Measurements from ENCODE around the gene DUOXA1. TPM values are rescaled to one million over a fixed set of nuclear protein-coding genes. Genes with fewer than 3 reads are reported as not detected.
"Not testable (repeated sequence)": the region's sequence is repeated elsewhere in the genome, so short reads cannot be mapped to it uniquely, and the experiment has no call there.

Gene DUOXA1
- total RNA-seq, 2 donors from 2014 or later, result 0.58 TPM; not detected in 1

DNA sequence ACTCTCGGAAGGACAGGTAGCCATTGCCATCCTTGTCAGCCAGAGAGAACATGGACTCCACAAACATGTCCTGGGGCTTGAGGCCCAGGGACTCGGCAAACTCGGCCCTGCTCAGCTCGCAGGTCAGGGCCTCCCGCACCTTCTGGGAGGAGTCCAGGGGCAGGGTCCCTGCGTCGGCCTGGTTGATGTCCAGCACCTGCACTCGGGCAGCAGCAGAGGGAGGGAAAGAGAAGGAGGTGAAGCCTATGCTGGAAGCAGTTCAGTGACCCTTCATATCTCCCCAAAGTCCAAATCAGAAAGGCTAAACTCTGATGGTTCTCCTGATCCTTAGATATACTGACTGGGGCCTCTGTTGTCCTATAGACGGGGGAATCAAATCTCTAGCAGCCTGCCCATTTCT, 25.5 kb downstream of the DUOXA1 start:
- not testable (repeated sequence) for H3K27ac Mint-ChIP-seq; ATAC-seq (replicated peaks); H3K4me3 Mint-ChIP-seq; H3K4me1 Mint-ChIP-seq; H3K36me3 Mint-ChIP-seq (ENCODE audit: low read depth); H3K9me3 Mint-ChIP-seq
- peaks cover 20% of the 10 kb centered on the region for H3K27me3 Mint-ChIP-seq

DNA sequence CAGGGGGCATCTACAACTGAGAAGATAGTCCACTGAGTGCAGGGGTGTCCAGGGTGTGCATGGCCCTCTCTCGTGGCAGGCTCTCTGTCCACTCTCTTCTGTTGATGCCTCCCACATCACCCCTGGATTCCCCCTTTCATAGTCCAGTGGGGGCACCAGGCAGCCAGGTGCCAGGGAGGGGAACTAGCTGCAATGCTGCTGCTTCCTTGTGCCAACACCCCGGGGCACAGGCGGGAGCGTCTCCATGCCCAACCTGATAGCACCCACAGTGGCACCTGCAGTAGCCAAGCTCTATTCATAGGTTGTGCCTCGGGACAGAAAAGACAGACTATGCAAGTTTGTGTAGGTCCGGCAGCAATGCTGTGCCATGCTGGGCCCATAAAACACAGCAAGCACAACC, 27.5 kb downstream of the DUOXA1 start:
- Mint-ChIP-seq H3K9me3 (no peaks in the 10 kb centered on the region), H3K27ac (no peak overlapping the region), H3K4me1 (no peaks in the 10 kb centered on the region), H3K4me3 (no peak overlapping the region), H3K27me3 (peaks cover 14% of the 10 kb centered on the region), H3K36me3 (ENCODE audit: low read depth) (no peaks in the 10 kb centered on the region)
- ATAC-seq (replicated peaks), result no peak

DNA sequence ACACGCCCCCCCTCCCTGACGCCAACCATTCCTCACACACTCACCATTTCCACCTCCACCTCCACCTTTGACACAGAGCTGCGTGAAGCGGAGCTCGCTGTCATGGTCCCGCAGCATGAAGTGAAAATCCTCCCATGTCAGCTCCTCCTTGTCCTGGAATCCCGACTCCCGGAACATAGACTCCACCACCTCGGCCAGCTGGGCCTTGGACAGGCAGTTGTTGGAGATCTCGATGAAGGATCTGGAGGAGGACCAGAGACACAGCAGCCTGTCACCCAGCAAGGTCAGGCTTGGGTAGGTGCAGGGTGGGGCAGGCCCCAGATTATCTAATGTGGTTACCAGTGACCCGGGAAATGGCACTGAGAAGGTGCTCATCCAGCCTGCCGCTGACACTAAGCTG, 27.9 kb downstream of the DUOXA1 start:
- no peak for ATAC-seq (replicated peaks)
- no peaks in the 10 kb centered on the region for H3K36me3 Mint-ChIP-seq (ENCODE audit: low read depth)
- H3K9me3 Mint-ChIP-seq, result no peaks in the 10 kb centered on the region
- H3K27me3 Mint-ChIP-seq, result peaks cover 11% of the 10 kb centered on the region
- no peak overlapping the region for H3K4me3 Mint-ChIP-seq
- no peaks in the 10 kb centered on the region for H3K4me1 Mint-ChIP-seq
- no peak overlapping the region for H3K27ac Mint-ChIP-seq

- ATAC-seq (replicated peaks), result no peak
- peaks cover 8% of the 10 kb centered on the region for H3K27me3 Mint-ChIP-seq
- no peaks in the 10 kb centered on the region for H3K36me3 Mint-ChIP-seq (ENCODE audit: low read depth)
- no peak overlapping the region for H3K27ac Mint-ChIP-seq
- no peak overlapping the region for H3K4me3 Mint-ChIP-seq
- H3K9me3 Mint-ChIP-seq, result no peaks in the 10 kb centered on the region
- no peaks in the 10 kb centered on the region for H3K4me1 Mint-ChIP-seq
These were observed 28.6 kb downstream of the DUOXA1 start for GRCh38 chr15:45100884-45101625.

- no peak for ATAC-seq (replicated peaks)
- H3K4me3 Mint-ChIP-seq, result no peak overlapping the region
- no peaks in the 10 kb centered on the region for H3K4me1 Mint-ChIP-seq
- H3K27ac Mint-ChIP-seq, result no peak overlapping the region
- H3K9me3 Mint-ChIP-seq, result no peaks in the 10 kb centered on the region
- peaks cover 8% of the 10 kb centered on the region for H3K27me3 Mint-ChIP-seq
- no peaks in the 10 kb centered on the region for H3K36me3 Mint-ChIP-seq (ENCODE audit: low read depth)
These were observed 30.0 kb downstream of the DUOXA1 start for GRCh38 chr15:45099549-45100165.

GRCh38 chr15:45097466-45097865, 32.2 kb downstream of the DUOXA1 start:
- Mint-ChIP-seq H3K4me3 (no peak overlapping the region), H3K9me3 (no peaks in the 10 kb centered on the region), H3K27ac (no peak overlapping the region), H3K36me3 (ENCODE audit: low read depth) (no peaks in the 10 kb centered on the region), H3K27me3 (no peaks in the 10 kb centered on the region), H3K4me1 (no peaks in the 10 kb centered on the region)
- ATAC-seq (replicated peaks), result no peak

GRCh38 chr15:45095661-45096060, 34.0 kb downstream of the DUOXA1 start:
- H3K36me3 Mint-ChIP-seq (ENCODE audit: low read depth), result no peaks in the 10 kb centered on the region
- no peaks in the 10 kb centered on the region for H3K9me3 Mint-ChIP-seq

GRCh38 chr15:45094358-45094730, 35.3 kb downstream of the DUOXA1 start:
- H3K27me3 Mint-ChIP-seq, result peaks cover 20% of the 10 kb centered on the region
- no peak for ATAC-seq (replicated peaks)
- no peaks in the 10 kb centered on the region for H3K4me1 Mint-ChIP-seq

More at GRCh38 chr15:45095661-45096060, 34.0 kb downstream of the DUOXA1 start:
- Mint-ChIP-seq H3K27ac (no peak overlapping the region), H3K4me3 (no peak overlapping the region), H3K4me1 (no peaks in the 10 kb centered on the region), H3K27me3 (peaks cover 11% of the 10 kb centered on the region)
- no peak for ATAC-seq (replicated peaks)

DNA sequence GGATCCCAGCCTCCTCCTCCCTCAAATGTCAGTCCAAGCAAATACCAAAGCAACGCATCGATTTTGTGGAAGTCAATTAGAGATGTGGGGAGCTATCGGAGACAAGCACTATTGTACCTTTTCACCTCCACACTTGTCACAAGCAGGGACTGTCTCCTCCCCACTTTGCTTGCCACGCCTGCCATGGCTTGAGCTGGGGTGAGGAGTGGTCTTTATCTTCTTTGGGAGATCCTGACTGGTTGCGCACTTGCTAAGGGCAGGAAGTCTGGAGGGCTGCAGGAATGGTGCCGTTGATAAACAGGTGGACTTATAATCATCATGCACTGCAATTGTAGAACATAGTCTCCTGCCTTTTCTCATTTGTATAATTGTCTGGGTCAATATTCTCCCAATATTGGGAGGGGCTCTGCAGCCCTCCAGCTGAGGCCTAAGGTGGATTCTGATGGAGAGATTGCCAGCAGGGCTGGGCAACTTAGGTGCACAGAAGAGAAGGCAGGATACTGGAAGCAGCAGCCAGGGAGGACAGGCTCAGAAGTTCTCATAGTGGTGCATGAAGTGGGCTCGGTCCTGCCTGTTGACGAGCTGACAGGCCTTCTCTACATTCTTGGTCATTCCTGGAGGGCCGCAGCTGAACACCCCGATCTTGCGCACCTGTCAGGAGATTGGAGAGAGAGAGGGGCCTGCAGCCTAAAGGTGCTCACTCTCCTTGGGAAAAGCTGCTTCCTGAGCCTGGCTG, 35.9 kb downstream of the DUOXA1 start:
- H3K4me1 Mint-ChIP-seq, result no peaks in the 10 kb centered on the region
- no peak overlapping the region for H3K4me3 Mint-ChIP-seq
- no peaks in the 10 kb centered on the region for H3K9me3 Mint-ChIP-seq
- no peak overlapping the region for H3K27ac Mint-ChIP-seq
- H3K36me3 Mint-ChIP-seq (ENCODE audit: low read depth), result no peaks in the 10 kb centered on the region
- H3K27me3 Mint-ChIP-seq, result peaks cover 22% of the 10 kb centered on the region
- no peak for ATAC-seq (replicated peaks)

More at GRCh38 chr15:45094358-45094730, 35.3 kb downstream of the DUOXA1 start:
- no peaks in the 10 kb centered on the region for H3K9me3 Mint-ChIP-seq
- no peak overlapping the region for H3K27ac Mint-ChIP-seq
- no peaks in the 10 kb centered on the region for H3K36me3 Mint-ChIP-seq (ENCODE audit: low read depth)
- no peak overlapping the region for H3K4me3 Mint-ChIP-seq

DNA sequence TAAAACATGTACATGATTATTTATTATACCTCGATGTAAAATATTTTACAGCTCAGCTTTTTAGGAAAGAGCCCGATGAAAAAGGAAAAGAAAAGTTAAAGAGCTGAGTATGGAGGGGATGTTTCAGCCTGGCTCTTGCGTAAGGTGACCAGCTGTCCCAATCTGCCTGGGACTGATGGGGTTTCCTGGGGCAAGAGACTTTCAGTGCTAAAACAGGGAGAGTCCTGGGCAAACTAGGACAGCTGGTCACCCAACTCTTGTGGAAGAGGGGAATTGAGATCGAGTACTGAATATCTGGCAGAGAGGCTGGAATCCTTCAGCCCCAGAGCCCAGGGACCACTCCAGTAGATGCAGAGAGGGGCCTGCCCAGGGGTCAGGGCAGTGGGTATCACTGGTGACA, 36.7 kb downstream of the DUOXA1 start:
- no peak for ATAC-seq (replicated peaks)
- H3K27me3 Mint-ChIP-seq, result peaks cover 23% of the 10 kb centered on the region
- H3K36me3 Mint-ChIP-seq (ENCODE audit: low read depth), result no peaks in the 10 kb centered on the region
- no peak overlapping the region for H3K4me3 Mint-ChIP-seq
- no peak overlapping the region for H3K27ac Mint-ChIP-seq
- no peaks in the 10 kb centered on the region for H3K9me3 Mint-ChIP-seq
- no peaks in the 10 kb centered on the region for H3K4me1 Mint-ChIP-seq

GRCh38 chr15:45091576-45091975, 38.1 kb downstream of the DUOXA1 start:
- no peaks in the 10 kb centered on the region for H3K36me3 Mint-ChIP-seq (ENCODE audit: low read depth)
- no peak overlapping the region for H3K27ac Mint-ChIP-seq
- peaks cover 28% of the 10 kb centered on the region for H3K27me3 Mint-ChIP-seq
- no peaks in the 10 kb centered on the region for H3K4me1 Mint-ChIP-seq
- H3K4me3 Mint-ChIP-seq, result no peak overlapping the region
- ATAC-seq (replicated peaks), result no peak
- H3K9me3 Mint-ChIP-seq, result no peaks in the 10 kb centered on the region

DNA sequence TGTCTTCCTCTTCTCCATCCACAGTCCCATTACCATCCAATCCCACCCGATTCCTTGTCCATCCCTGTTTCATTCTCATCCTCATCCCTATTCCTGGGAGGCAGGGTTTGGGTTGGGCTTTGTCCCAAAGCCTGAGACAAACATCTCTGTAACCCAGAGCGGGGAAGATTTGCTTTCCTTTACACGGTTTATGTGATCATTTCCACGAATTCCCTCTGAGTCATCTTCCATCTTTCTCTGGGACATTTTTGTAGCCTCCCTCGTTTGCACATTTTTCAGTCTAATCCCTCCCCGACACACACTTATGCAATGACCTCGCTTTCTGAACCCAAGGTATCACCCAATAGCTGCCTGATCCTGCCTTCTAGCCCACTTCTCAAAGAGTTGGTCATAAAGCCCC, 38.5 kb downstream of the DUOXA1 start:
- Mint-ChIP-seq H3K36me3 (ENCODE audit: low read depth) (no peaks in the 10 kb centered on the region), H3K27ac (no peak overlapping the region), H3K9me3 (no peaks in the 10 kb centered on the region), H3K4me3 (no peak overlapping the region), H3K27me3 (peaks cover 28% of the 10 kb centered on the region), H3K4me1 (no peaks in the 10 kb centered on the region)
- no peak for ATAC-seq (replicated peaks)

DNA sequence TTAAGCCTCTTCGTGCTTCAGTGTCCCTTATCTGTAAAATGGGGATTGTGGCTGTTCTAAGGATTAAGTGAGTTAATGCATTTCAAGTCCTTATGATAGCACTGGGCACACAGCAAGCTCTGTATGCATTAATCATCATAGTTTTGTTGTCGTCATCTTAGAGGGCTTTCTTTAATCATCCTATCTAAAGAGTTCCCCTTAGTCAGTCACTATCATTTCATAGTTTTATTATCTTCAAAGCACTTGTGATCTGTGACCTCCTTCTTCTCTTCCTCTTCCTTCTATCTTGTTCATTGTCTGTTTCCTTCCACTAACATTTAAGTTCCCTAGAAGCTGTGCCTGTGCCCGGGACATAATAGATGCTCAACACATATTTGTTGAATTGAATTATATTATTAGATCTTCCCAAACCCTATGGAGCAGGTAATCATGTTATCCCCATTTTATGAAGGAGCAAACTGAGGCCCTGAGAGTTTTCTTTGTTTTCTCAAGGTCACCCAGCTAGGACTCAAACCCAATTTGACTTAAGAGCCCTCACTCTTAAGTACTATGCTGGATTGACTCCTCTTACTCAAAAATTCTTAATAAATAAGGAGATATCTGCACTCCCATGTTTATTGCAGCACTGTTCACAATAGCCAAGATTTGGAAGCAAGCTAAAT, 39.8 kb downstream of the DUOXA1 start:
- H3K4me1 Mint-ChIP-seq, result no peaks in the 10 kb centered on the region
- H3K36me3 Mint-ChIP-seq (ENCODE audit: low read depth), result no peaks in the 10 kb centered on the region
- no peak overlapping the region for H3K4me3 Mint-ChIP-seq
- ATAC-seq (replicated peaks), result no peak
- H3K27me3 Mint-ChIP-seq, result peaks cover 34% of the 10 kb centered on the region
- no peaks in the 10 kb centered on the region for H3K9me3 Mint-ChIP-seq
- no peak overlapping the region for H3K27ac Mint-ChIP-seq

DNA sequence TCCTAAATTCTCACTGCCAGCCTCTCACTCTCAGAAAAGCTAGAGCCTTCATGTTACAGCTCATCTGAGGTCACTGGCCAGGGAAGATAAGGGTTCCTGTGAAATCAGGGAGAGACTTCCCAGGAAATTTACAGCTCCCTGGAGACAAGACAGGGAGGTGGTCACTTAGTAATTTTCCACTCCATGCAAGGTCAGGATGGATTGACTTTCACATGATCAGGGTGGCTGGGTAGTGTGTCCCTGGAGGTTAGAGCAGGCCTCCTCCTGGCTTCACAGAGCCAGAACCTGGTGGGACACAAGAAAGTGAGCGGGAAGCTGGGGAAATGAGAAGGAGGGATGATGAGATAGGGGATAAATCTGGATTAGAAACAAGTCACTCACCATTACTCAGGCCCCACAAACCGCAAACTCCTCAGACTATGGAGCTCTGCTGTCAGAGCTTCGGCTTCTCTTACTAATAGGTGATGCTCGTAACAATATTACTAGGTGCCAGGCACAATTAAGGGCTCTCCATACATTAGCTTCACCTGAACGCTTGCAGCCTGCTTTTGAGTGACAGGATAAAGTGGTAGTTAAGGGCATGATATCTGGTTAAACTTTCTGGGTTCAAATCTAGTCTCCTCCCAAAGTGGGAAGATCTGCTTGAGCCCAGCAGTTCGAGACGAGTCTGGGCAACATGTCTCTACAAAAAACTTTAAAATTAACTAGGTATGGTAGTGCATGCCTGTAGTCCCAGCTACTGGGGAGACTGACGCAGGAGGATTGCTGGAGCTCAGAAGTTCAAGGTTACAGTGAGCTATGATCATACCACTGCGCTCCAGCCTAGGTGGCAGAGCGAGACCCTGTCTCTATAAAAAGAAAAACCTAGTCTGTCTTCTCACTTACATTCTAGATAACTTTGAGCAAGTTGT, 40.6 kb downstream of the DUOXA1 start:
- no peaks in the 10 kb centered on the region for H3K4me1 Mint-ChIP-seq
- no peak for ATAC-seq (replicated peaks)
- H3K4me3 Mint-ChIP-seq, result no peak overlapping the region
- no peak overlapping the region for H3K27ac Mint-ChIP-seq
- H3K27me3 Mint-ChIP-seq, result peaks cover 38% of the 10 kb centered on the region
- no peaks in the 10 kb centered on the region for H3K9me3 Mint-ChIP-seq
- H3K36me3 Mint-ChIP-seq (ENCODE audit: low read depth), result no peaks in the 10 kb centered on the region

Measured in activated T-helper 17 cell treated with anti-CD3 and anti-CD28 coated beads, Interleukin-2, amount 50 U/mL, for 72 hours (primary cell).